RWPE1 (cell line): ENCODE results near the gene SKIC2.

Experiments used
- CTCF ChIA-PET: fragments of 350-600 bp; sonication (Branson Sonifier 250); formaldehyde crosslinking; extraction: SDS; loops from one replicate; lab custom pipeline; 2021; lab: Yijun Ruan, JAX
- POLR2A ChIA-PET: fragments of 400-600 bp; formaldehyde crosslinking; extraction: SDS; loops from one replicate; lab custom pipeline; 2020; ENCODE audit warnings: antibody characterized with exemption; ENCODE audit not compliant: low non-redundant PET; lab: Yijun Ruan, JAX
- DNase-seq: peaks from one replicate; pipeline ENCODE4 v3.0.0; 2012; ENCODE audit warnings: low spot score
- H3K27ac ChIP-seq: fragments of 450-650 bp; 2 replicates; pipeline ENCODE4 v1.5.1; 2017
- TF ChIP-seq, protein P1 (sequence below): fragments of 450-650 bp; conservative IDR thresholded peaks from 2 replicates; pipeline ENCODE4 v1.5.1; 2017; ENCODE audit warnings: low read depth, mild to moderate bottlenecking

SKIC2 gene

GRCh38 chr6:31919624-31920303, 39.2 kb upstream of the SKIC2 start:
- ChIA-PET POLR2A (no interaction called here), CTCF (interaction anchor here (0.5 to 1.0 kb wide), 2 partner anchors 33 to 56 kb away, joined by 3 to 4 read pairs; no protein-coding TSS in a partner anchor)
- TF ChIP-seq, protein P1, sequence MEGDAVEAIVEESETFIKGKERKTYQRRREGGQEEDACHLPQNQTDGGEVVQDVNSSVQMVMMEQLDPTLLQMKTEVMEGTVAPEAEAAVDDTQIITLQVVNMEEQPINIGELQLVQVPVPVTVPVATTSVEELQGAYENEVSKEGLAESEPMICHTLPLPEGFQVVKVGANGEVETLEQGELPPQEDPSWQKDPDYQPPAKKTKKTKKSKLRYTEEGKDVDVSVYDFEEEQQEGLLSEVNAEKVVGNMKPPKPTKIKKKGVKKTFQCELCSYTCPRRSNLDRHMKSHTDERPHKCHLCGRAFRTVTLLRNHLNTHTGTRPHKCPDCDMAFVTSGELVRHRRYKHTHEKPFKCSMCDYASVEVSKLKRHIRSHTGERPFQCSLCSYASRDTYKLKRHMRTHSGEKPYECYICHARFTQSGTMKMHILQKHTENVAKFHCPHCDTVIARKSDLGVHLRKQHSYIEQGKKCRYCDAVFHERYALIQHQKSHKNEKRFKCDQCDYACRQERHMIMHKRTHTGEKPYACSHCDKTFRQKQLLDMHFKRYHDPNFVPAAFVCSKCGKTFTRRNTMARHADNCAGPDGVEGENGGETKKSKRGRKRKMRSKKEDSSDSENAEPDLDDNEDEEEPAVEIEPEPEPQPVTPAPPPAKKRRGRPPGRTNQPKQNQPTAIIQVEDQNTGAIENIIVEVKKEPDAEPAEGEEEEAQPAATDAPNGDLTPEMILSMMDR = no peak
- H3K27ac ChIP-seq = no peak overlapping the region
- DNase-seq = no peak

DNA sequence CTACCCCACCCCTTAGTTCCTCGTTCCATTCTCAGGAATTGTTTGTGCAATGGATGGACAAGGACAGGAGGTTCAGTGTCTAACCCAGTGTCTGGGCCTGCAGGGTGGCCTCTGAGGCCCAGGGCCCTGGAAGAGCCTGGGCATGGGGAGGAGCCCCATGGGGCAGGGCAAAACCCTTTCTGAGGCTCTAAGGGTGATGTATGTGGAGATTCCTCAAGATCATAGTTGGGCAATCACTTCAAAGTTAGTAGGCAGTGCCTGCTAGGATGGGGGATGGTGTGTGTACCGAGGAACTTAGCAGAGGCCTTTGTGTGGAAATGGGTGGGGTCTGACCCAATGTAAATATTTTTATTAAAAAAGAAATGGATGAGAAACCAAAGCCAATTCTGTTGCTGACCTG, 38.2 kb upstream of the SKIC2 start:
- POLR2A ChIA-PET = no interaction called here
- TF ChIP-seq, protein P1 = no peak
- CTCF ChIA-PET = no interaction called here
- DNase-seq = no peak
- H3K27ac ChIP-seq = no peak overlapping the region

- ChIA-PET POLR2A (interaction anchor here (0.6 kb wide), 1 partner anchor 30 kb away, joined by 3 read pairs; no protein-coding TSS in a partner anchor), CTCF (interaction anchor here (0.6 to 1.6 kb wide), 2 partner anchors 21 to 28 kb away, joined by 4 to 6 read pairs; no protein-coding TSS in a partner anchor)
- no peak overlapping the region for H3K27ac ChIP-seq
- TF ChIP-seq, protein P1 = no peak
- DNase-seq = no peak
Measured at GRCh38 chr6:31922942-31923341, 36.0 kb upstream of the SKIC2 start.

DNA sequence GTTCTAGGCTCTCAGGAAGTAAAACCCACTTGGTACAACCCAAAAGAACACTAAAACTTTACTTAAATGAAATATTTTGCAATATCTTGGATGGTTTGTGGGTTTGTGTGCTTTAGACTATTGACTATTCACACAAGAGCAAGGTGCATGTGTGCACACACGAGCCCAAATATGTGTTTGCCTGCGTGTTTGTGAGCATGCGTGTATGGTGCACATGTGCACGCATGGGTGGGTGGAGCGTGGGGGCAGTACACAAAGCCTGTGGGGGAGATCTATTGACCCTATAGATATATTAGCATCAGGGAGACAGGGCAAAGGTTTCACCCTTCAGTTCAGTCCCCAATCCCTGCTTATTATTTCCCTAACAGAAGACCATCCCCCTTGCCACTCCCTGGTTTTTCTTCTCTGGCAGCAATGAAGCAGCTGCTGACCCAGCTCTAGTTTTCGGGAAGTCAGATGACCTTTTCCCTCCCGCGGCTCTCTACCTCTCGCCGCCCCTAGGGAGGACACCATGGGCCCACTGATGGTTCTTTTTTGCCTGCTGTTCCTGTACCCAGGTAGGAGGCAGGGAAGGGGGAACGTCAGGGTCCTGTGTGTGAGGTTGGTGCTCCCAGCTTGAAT, 31.6 kb upstream of the SKIC2 start, which contains the start of gene C2:
Gene C2, plus strand, starts transcription at position 476 of the 621 bp plus-strand sequence. Its CDS starts 36 bp downstream, at position 512.
- TF ChIP-seq, protein P1 = no peak
- H3K27ac ChIP-seq = no peak within 1 kb of the TSS
- no peak for DNase-seq
- ChIA-PET CTCF (no interaction called here), POLR2A (no interaction called here)

- CTCF ChIA-PET = no interaction called here
- POLR2A ChIA-PET = no interaction called here
- no peak overlapping the region for H3K27ac ChIP-seq
- TF ChIP-seq, protein P1 = no peak
- DNase-seq = no peak
Measured at GRCh38 chr6:31927863-31928671, 30.9 kb upstream of the SKIC2 start.

GRCh38 chr6:31928672-31928939, 30.4 kb upstream of the SKIC2 start:
- TF ChIP-seq, protein P1 = no peak
- ChIA-PET POLR2A (no interaction called here), CTCF (no interaction called here)
- DNase-seq = no peak
- H3K27ac ChIP-seq = no peak overlapping the region
